GM12878 (cell line): Measurements from ENCODE around the gene MS4A6E. TPM values are rescaled to one million over a fixed set of nuclear protein-coding genes. Genes with fewer than 3 reads are reported as not detected.

ENCODE experiments used
- ATAC-seq: fragments of 200-7000 bp; cut with Tn5 transposase; 3 replicates; pipeline ENCODE4 v1.9.1; 2020; ENCODE audit warnings: mild to moderate bottlenecking, moderate library complexity
- BruUV-seq: library from RNA; stranded (reverse); fragments of 400-500 nt; replicated peaks from 2 replicates; lab custom pipeline; 2021; lab: Mats Ljungman, UMichigan
- CTCF ChIA-PET: fragments of 300-600 bp; sonication (Branson Sonifier 250); formaldehyde crosslinking; extraction: SDS; loops from one replicate; lab custom pipeline; 2021; ENCODE audit warnings: inconsistent platforms; lab: Yijun Ruan, JAX
- POLR2A ChIA-PET: fragments of 350-600 bp; formaldehyde crosslinking; extraction: SDS; loops from one replicate; lab custom pipeline; 2021; ENCODE audit warnings: inconsistent platforms; lab: Charles Lee
- RAD21 ChIA-PET: fragments of 300-600 bp; sonication (Branson Sonifier 250); formaldehyde crosslinking; loops from one replicate; lab custom pipeline; 2023; ENCODE audit warnings: antibody characterized with exemption; ENCODE audit not compliant: unreplicated experiment; lab: Charles Lee
- SMC1A ChIA-PET: fragments of 300-600 bp; sonication (Branson Sonifier 250); formaldehyde crosslinking; loops from one replicate; lab custom pipeline; 2023; ENCODE audit not compliant: unreplicated experiment, uncharacterized antibody; lab: Charles Lee
- DNase-seq: peaks from one replicate; pipeline ENCODE4 v3.0.0-alpha.2; 2011; ENCODE audit warnings: low read depth, low spot score
- FAIRE-seq: peaks from 3 replicates; lab custom pipeline; 2011; peaks lifted over from hg19 to GRCh38; lab: Jason Lieb, UNC
- H2AFZ ChIP-seq: 2 replicates; pipeline ENCODE4 v1.6.0; 2011; ENCODE audit warnings: low read depth, low read length, control low read depth; ENCODE audit not compliant: control insufficient read depth
- H3K27ac ChIP-seq: 2 replicates; pipeline ENCODE4 v1.5.1; 2011; ENCODE audit warnings: control low read depth; ENCODE audit not compliant: control insufficient read depth, insufficient read depth
- H3K27me3 ChIP-seq, 2 experiments: replicated peaks in 1 of 2; 2 replicates each; pipeline versions ENCODE4 v1.6.0 to v1.6.1; 2011; ENCODE audit warnings: low read length in 1 of 2; ENCODE audit not compliant: control insufficient read depth in 2 of 2, insufficient read depth in 2 of 2
- H3K36me3 ChIP-seq, 2 experiments: 2 replicates each; pipeline ENCODE4 v1.5.1; 2011; ENCODE audit warnings: low read length in 1 of 2; ENCODE audit not compliant: control insufficient read depth in 2 of 2, insufficient read depth in 2 of 2
- H3K4me1 ChIP-seq: 2 replicates; pipeline ENCODE4 v1.6.1; 2011; ENCODE audit warnings: mild to moderate bottlenecking, low read length, moderate library complexity, mixed read lengths; ENCODE audit not compliant: control insufficient read depth, insufficient read depth
- H3K4me2 ChIP-seq: 2 replicates; pipeline ENCODE4 v1.6.0; 2011; ENCODE audit warnings: control low read depth; ENCODE audit not compliant: control insufficient read depth, insufficient read depth
- H3K4me3 ChIP-seq: fragments of 200-600 bp; sonication (generic); 2 replicates; pipeline ENCODE4 v1.5.1; 2016
- H3K79me2 ChIP-seq: 2 replicates; pipeline ENCODE4 v1.6.0; 2011; ENCODE audit warnings: low read length; ENCODE audit not compliant: control insufficient read depth, insufficient read depth
- H3K9ac ChIP-seq: 2 replicates; pipeline ENCODE4 v1.8.0; 2011; ENCODE audit warnings: low read length, control low read depth, mixed read lengths; ENCODE audit not compliant: control insufficient read depth, insufficient read depth
- H3K9me3 ChIP-seq: replicated peaks from 3 replicates; pipeline ENCODE4 v1.5.1; 2011; ENCODE audit warnings: mild to moderate bottlenecking, low read length; ENCODE audit not compliant: control insufficient read depth, insufficient read depth
- H4K20me1 ChIP-seq: 2 replicates; pipeline ENCODE4 v1.6.0; 2011; ENCODE audit not compliant: control insufficient read depth, insufficient read depth
- BMI1 ChIP-seq: fragments of 450-650 bp; IDR thresholded peaks from 2 replicates; pipeline ENCODE4 v1.6.1; 2016; ENCODE audit warnings: mild to moderate bottlenecking, moderate library complexity, borderline replicate concordance
- FOXK2 ChIP-seq: fragments of 450-650 bp; IDR thresholded peaks from 2 replicates; pipeline ENCODE4 v1.6.1; 2017; ENCODE audit warnings: mild to moderate bottlenecking, moderate library complexity
- FOXM1 ChIP-seq: IDR thresholded peaks from 2 replicates; pipeline ENCODE4 v1.6.1; 2012; ENCODE audit warnings: low read depth, mild to moderate bottlenecking, inconsistent platforms, low read length, moderate library complexity
- JUND ChIP-seq: IDR thresholded peaks from 2 replicates; pipeline ENCODE4 v1.6.1; 2012; ENCODE audit warnings: low read depth, mild to moderate bottlenecking, low read length, improper control_type of control experiment, moderate library complexity
- MYB ChIP-seq: fragments of 150-350 bp; IDR thresholded peaks from 2 replicates; pipeline ENCODE4 v1.6.1; 2014; ENCODE audit warnings: mild to moderate bottlenecking, low read depth, low read length, borderline replicate concordance
- MYC ChIP-seq: IDR thresholded peaks from 2 replicates; pipeline ENCODE4 v1.6.1; 2011; ENCODE audit warnings: mild to moderate bottlenecking, low read length, moderate library complexity, inconsistent platforms; ENCODE audit not compliant: insufficient read depth, insufficient replicate concordance, insufficient read length, severe bottlenecking
- POLR2AphosphoS2 ChIP-seq: IDR thresholded peaks from 2 replicates; pipeline ENCODE4 v1.6.1; 2011; ENCODE audit warnings: low read depth, mild to moderate bottlenecking, low read length, improper control_type of control experiment, moderate library complexity
- POU2F2 ChIP-seq: IDR thresholded peaks from 3 replicates; pipeline ENCODE4 v1.6.1; 2011; ENCODE audit warnings: low read depth, mild to moderate bottlenecking, low read length, borderline replicate concordance
- RELA ChIP-seq: fragments of 450-650 bp; IDR thresholded peaks from 2 replicates; pipeline ENCODE4 v1.8.0; 2014; ENCODE audit warnings: borderline replicate concordance; ENCODE audit not compliant: partially characterized antibody
- SRF ChIP-seq, 2 experiments: IDR thresholded peaks; 2 replicates each; pipeline ENCODE4 v1.6.1; 2011; ENCODE audit warnings: low read depth in 2 of 2, low read length in 2 of 2, mild to moderate bottlenecking in 1 of 2, moderate library complexity in 1 of 2
- TARDBP ChIP-seq: IDR thresholded peaks from 2 replicates; pipeline ENCODE4 v1.6.1; 2016; ENCODE audit warnings: borderline replicate concordance
- TBL1XR1 ChIP-seq: IDR thresholded peaks from 2 replicates; pipeline ENCODE4 v1.6.1; 2012; ENCODE audit warnings: low read depth, low read length, improper control_type of control experiment
- ZNF384 ChIP-seq: IDR thresholded peaks from 2 replicates; pipeline ENCODE4 v1.6.1; 2012; ENCODE audit warnings: low read depth, mild to moderate bottlenecking, low read length, improper control_type of control experiment, borderline replicate concordance
- WGBS: methylation state at CpG from one replicate; pipeline ENCODE4 v1.1.6; 2016; ENCODE audit warnings: low lambda C conversion rate; ENCODE audit not compliant: insufficient replicate concordance, insufficient coverage; ENCODE audit errors: missing lambda C conversion rate; 5-methylcytosine and 5-hydroxymethylcytosine counted together
- in situ Hi-C: fragments of 300-500 bp; cut with MboI; formaldehyde crosslinking; loops from 9 replicates; pipeline ENCODE4 v1.14.3; 2018; ENCODE audit warnings: mixed read lengths
- intact Hi-C: fragments of 100-400 bp; cut with micrococcal nuclease; formaldehyde crosslinking; loops from one replicate; pipeline ENCODE4 v1.14.2; 2022; ENCODE audit not compliant: unreplicated experiment
- polyA plus RNA-seq, 11 experiments: library from polyadenylated mRNA; depleted of rRNA in 4 of 11; unstranded in 6 of 11; stranded (reverse) in 5 of 11; fragments of >200 nt; fragmentation: Nextera tagmentation in 4 of 11; fragmentation: Illumina TruSeq in 1 of 11; extraction: Ambion mirVana in 4 of 11; extraction: Trizol in 1 of 11; gene quantifications; 1 replicate in 1 of 11; 2 replicates in 10 of 11; pipeline versions ENCODE4 v1.2.1 to v1.2.3, GENCODE V29; 2011 to 2016; ENCODE audit warnings: inconsistent platforms in 2 of 11, missing spikeins in 2 of 11, low read depth in 1 of 11
- total RNA-seq, 4 experiments: library from RNA; depleted of rRNA in 3 of 4; stranded (reverse); fragments of >200 nt in 3 of 4; fragmentation: Illumina TruSeq in 1 of 4; extraction: Trizol in 1 of 4; gene quantifications; 2 replicates each; pipeline versions ENCODE4 v1.2.1 to v1.2.3, GENCODE V29; 2013 to 2021
- TF ChIP-seq, protein P1 (sequence below): fragments of 450-650 bp; IDR thresholded peaks from 2 replicates; pipeline ENCODE4 v1.6.1; 2014; ENCODE audit warnings: mild to moderate bottlenecking
- TF ChIP-seq, protein P2 (sequence below): fragments of 450-650 bp; formaldehyde crosslinking; IDR thresholded peaks from 2 replicates; pipeline ENCODE4 v1.4.0; 2022; ENCODE audit warnings: mild to moderate bottlenecking, moderate library complexity
- TF ChIP-seq, protein P3 (sequence below): fragments of 150-350 bp; IDR thresholded peaks from 2 replicates; pipeline ENCODE4 v1.6.1; 2014; ENCODE audit warnings: mild to moderate bottlenecking, low read depth, low read length

MS4A6E gene
- total and polyA plus RNA-seq, 10 of the 15 experiments (the other 5 are each of a cell fraction or from before 2014, with no cell fraction given) = 0.14 to 0.86 (median 0.47) TPM; not detected in 5

DNA sequence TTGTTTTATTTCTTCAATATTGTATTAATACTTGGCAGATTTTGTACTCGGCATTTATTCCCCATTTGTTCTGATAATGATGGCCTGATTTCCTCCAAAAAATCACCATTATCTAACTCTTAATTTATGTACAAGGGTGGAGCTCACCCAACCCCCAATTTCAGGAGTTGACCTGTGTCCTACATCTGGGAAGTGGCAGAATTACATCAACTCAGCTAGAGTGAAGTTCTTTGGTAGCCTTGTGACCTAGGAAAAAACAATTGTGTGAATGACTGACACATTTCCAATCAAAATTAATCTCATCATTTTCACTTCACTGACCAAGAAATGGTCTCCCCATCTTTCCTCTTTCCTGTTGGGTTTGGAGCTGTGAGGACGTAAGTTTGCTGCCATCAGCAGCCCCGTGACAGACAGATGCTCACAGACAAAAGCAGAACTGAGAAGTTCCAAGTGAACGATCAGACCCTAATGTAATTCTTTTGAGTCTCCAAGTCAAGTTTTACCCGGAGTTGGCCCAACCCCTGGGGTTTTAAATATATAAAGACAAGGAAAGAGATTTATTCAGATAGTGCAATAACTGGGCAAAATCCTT is 16.6 kb upstream of the MS4A6E start:
- peak; percentile 64 for DNase-seq
- Histone ChIP-seq H3K36me3 (no peaks in the 10 kb centered on the region), H3K27ac (peak overlapping the region; percentile 64), H3K79me2 (no peaks in the 10 kb centered on the region), H4K20me1 (no peaks in the 10 kb centered on the region), H3K27me3 (no peaks in the 10 kb centered on the region), H3K9ac (no peak overlapping the region), H3K9me3 (no peaks in the 10 kb centered on the region), H3K4me3 (no peak overlapping the region), H2AFZ (peak overlapping the region; percentile 49; the same call in 1 of the 2 replicates), H3K4me1 (peaks cover 18% of the 10 kb centered on the region), H3K4me2 (peak overlapping the region; percentile 58)
- ATAC-seq = peak; percentile 82
- RAD21 ChIA-PET = interaction anchor here (0.7 to 2.1 kb wide), 6 partner anchors 24 to 454 kb away, joined by 3 to 8 read pairs (median 4); no protein-coding TSS in a partner anchor
- peak; percentile 57 for FAIRE-seq
- BruUV-seq = no TSS peak
- in situ Hi-C loops (no loop called here), intact Hi-C loops (loop anchor here (1.0 to 10.0 kb wide), 3 partner anchors 27 to 106 kb away; no protein-coding TSS in a partner anchor)
- SMC1A ChIA-PET = interaction anchor here (0.8 to 1.9 kb wide), 9 partner anchors 9 to 147 kb away, joined by 3 to 8 read pairs (median 5); partner anchors contain the start of gene MS4A7
- POLR2A ChIA-PET = interaction anchor here (0.7 kb wide), 1 partner anchor 78 kb away, joined by 3 read pairs; no protein-coding TSS in a partner anchor
- CTCF ChIA-PET = interaction anchor here (0.8 to 2.0 kb wide), 5 partner anchors 24 to 146 kb away, joined by 3 to 8 read pairs (median 4); no protein-coding TSS in a partner anchor
- WGBS = 22% methylated on average over 4 of the region's 5 CpGs
- no peak for TF ChIP-seq TBL1XR1
- TF ChIP-seq, protein P1, sequence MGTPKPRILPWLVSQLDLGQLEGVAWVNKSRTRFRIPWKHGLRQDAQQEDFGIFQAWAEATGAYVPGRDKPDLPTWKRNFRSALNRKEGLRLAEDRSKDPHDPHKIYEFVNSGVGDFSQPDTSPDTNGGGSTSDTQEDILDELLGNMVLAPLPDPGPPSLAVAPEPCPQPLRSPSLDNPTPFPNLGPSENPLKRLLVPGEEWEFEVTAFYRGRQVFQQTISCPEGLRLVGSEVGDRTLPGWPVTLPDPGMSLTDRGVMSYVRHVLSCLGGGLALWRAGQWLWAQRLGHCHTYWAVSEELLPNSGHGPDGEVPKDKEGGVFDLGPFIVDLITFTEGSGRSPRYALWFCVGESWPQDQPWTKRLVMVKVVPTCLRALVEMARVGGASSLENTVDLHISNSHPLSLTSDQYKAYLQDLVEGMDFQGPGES = no peak
- TF ChIP-seq MYC = no peak
- TF ChIP-seq, protein P2, sequence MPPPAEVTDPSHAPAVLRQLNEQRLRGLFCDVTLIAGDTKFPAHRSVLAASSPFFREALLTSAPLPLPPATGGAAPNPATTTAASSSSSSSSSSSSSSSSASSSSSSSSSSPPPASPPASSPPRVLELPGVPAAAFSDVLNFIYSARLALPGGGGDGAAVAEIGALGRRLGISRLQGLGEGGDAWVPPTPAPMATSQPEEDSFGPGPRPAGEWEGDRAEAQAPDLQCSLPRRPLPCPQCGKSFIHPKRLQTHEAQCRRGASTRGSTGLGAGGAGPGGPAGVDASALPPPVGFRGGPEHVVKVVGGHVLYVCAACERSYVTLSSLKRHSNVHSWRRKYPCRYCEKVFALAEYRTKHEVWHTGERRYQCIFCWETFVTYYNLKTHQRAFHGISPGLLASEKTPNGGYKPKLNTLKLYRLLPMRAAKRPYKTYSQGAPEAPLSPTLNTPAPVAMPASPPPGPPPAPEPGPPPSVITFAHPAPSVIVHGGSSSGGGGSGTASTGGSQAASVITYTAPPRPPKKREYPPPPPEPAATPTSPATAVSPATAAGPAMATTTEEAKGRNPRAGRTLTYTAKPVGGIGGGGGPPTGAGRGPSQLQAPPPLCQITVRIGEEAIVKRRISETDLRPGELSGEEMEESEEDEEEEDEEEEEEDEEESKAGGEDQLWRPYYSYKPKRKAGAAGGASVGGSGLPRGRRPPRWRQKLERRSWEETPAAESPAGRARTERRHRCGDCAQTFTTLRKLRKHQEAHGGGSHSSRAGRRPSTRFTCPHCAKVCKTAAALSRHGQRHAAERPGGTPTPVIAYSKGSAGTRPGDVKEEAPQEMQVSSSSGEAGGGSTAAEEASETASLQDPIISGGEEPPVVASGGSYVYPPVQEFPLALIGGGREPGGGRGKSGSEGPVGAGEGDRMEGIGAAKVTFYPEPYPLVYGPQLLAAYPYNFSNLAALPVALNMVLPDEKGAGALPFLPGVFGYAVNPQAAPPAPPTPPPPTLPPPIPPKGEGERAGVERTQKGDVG = no peak
- no peak for TF ChIP-seq RELA
- TF ChIP-seq MYB = no peak
- peak; percentile 27; the same call in 1 of the 3 replicates for TF ChIP-seq POU2F2
- TF ChIP-seq BMI1 = peak; percentile 75
- no peak for TF ChIP-seq POLR2AphosphoS2
- no peak for TF ChIP-seq FOXK2
- peak; percentile 66; the same call in 1 of the 2 replicates for TF ChIP-seq FOXM1
- TF ChIP-seq ZNF384 = no peak
- TF ChIP-seq JUND = no peak
- no peak for TF ChIP-seq TARDBP
- TF ChIP-seq SRF (IDR thresholded peaks at IDR 0.05; ENCODE audit: low read depth in 2 of 2, low read length in 2 of 2) = no peak
- TF ChIP-seq, protein P3, sequence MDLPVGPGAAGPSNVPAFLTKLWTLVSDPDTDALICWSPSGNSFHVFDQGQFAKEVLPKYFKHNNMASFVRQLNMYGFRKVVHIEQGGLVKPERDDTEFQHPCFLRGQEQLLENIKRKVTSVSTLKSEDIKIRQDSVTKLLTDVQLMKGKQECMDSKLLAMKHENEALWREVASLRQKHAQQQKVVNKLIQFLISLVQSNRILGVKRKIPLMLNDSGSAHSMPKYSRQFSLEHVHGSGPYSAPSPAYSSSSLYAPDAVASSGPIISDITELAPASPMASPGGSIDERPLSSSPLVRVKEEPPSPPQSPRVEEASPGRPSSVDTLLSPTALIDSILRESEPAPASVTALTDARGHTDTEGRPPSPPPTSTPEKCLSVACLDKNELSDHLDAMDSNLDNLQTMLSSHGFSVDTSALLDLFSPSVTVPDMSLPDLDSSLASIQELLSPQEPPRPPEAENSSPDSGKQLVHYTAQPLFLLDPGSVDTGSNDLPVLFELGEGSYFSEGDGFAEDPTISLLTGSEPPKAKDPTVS = no peak
